HEK293 (cell line): ENCODE measurements around the gene DPYSL3.

ENCODE experiments used
- ZNF23 ChIP-seq: fragments of 450-650 bp; formaldehyde crosslinking; IDR thresholded peaks from 2 replicates; pipeline ENCODE4 v1.5.1; 2016; ENCODE audit warnings: missing biosample characterization, missing genetic modification characterization, borderline replicate concordance
- ZNF274 ChIP-seq, 2 experiments: fragments of 200-500 bp in 1 of 2; fragments of 450-650 bp in 1 of 2; sonication (Bioruptor generic) in 1 of 2; formaldehyde crosslinking in 1 of 2; IDR thresholded peaks; 2 replicates each; pipeline versions ENCODE4 v1.5.1 to v1.6.1; 2014 to 2016; ENCODE audit warnings: borderline replicate concordance in 1 of 2, inconsistent platforms in 1 of 2, low read length in 1 of 2, missing biosample characterization in 1 of 2, missing genetic modification characterization in 1 of 2
- ZNF530 ChIP-seq: fragments of 450-650 bp; formaldehyde crosslinking; IDR thresholded peaks from 2 replicates; pipeline ENCODE4 v1.5.1; 2016; ENCODE audit warnings: low read depth, missing biosample characterization, missing genetic modification characterization
- TF ChIP-seq, protein P1 (sequence below): fragments of 450-650 bp; formaldehyde crosslinking; IDR thresholded peaks from 2 replicates; pipeline ENCODE4 v1.5.1; 2016; ENCODE audit warnings: missing biosample characterization, missing genetic modification characterization

DNA sequence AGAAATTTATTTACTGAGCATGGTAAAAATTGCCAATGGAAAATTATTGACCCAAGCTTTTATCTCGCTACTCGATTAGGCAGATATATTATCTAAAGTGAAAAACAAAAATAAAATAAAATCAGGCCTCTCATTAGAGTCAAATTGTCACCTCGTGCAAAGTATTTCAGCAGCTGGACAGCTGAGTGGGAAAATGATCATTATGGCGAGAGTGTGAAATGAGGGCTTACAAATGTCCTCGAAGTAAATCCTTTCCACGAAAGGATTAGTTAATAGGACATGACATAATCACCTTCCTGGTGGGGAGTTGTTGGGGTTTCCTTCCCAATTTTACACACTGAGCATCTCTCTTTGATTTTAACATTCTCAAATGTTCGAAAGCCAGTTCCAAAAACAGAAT, 5.4 kb upstream of the DPYSL3 start:
- TF ChIP-seq, protein P1, sequence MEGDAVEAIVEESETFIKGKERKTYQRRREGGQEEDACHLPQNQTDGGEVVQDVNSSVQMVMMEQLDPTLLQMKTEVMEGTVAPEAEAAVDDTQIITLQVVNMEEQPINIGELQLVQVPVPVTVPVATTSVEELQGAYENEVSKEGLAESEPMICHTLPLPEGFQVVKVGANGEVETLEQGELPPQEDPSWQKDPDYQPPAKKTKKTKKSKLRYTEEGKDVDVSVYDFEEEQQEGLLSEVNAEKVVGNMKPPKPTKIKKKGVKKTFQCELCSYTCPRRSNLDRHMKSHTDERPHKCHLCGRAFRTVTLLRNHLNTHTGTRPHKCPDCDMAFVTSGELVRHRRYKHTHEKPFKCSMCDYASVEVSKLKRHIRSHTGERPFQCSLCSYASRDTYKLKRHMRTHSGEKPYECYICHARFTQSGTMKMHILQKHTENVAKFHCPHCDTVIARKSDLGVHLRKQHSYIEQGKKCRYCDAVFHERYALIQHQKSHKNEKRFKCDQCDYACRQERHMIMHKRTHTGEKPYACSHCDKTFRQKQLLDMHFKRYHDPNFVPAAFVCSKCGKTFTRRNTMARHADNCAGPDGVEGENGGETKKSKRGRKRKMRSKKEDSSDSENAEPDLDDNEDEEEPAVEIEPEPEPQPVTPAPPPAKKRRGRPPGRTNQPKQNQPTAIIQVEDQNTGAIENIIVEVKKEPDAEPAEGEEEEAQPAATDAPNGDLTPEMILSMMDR (tag by site-specific recombination): no peak
- TF ChIP-seq ZNF530: no peak
- no peak for TF ChIP-seq ZNF23 (tag by site-specific recombination)
- no peak for TF ChIP-seq ZNF274 (IDR thresholded peaks at IDR 0.05; ENCODE audit: low read length)
- TF ChIP-seq ZNF274 (tag by site-specific recombination; IDR thresholded peaks at IDR 0.05; ENCODE audit: borderline replicate concordance): no peak
